ENCODE measurements around the gene C10orf90.

DNA sequence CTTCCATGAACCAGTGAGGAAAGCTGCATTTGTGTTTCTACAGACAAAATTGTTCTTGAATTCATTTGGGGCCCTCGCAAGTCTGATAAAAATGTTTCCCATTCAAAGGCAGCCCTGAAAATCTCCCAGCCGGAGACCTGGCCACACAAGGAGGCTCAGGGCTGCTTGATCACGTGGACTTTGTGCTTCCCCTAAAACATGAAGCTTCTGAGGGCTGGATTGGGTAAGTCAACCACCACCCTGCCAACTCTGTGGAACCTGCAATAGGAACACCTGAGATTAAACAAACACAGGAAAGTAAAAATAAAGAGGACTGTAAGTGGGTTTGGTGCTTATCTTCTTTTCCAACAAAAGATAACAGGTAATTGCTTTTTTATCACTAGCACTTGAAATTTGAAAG is 133.8 kb downstream of the C10orf90 start:
- TF ChIP-seq, protein P1, sequence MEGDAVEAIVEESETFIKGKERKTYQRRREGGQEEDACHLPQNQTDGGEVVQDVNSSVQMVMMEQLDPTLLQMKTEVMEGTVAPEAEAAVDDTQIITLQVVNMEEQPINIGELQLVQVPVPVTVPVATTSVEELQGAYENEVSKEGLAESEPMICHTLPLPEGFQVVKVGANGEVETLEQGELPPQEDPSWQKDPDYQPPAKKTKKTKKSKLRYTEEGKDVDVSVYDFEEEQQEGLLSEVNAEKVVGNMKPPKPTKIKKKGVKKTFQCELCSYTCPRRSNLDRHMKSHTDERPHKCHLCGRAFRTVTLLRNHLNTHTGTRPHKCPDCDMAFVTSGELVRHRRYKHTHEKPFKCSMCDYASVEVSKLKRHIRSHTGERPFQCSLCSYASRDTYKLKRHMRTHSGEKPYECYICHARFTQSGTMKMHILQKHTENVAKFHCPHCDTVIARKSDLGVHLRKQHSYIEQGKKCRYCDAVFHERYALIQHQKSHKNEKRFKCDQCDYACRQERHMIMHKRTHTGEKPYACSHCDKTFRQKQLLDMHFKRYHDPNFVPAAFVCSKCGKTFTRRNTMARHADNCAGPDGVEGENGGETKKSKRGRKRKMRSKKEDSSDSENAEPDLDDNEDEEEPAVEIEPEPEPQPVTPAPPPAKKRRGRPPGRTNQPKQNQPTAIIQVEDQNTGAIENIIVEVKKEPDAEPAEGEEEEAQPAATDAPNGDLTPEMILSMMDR (IDR thresholded peaks at IDR 0.05; ENCODE audit: low read length) = no peak
- TF ChIP-seq EZH2 (IDR thresholded peaks at IDR 0.05; ENCODE audit: borderline replicate concordance, low read length) = no peak
